HG02973 (cell line): Measurements from ENCODE around the gene C6orf132.

Experiments
- ATAC-seq: cut with Tn5 transposase; IDR thresholded peaks from one replicate; pipeline ENCODE4 v1.9.1; 2021; ENCODE audit warnings: moderate library complexity; ENCODE audit not compliant: unreplicated experiment

Gene C6orf132

DNA sequence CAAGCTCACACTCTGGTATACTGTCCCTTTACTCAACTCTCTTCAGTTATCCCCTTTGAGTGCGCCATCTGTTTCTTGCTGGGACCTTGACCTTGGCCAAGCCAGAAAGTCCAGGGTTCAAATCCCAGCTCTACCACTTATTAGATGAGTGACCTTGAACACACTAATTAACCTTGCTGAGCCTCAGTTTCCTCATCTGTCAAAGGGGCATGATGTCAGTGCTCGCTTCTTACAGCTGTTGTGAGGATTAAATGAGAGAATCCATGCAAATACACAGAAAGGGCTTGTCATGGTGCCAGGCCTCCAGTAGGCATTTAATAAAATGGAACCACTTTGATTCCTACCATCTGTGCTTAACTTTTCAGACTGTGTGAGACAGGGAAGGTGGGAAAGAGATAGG is 34.3 kb downstream of the C6orf132 start:
- ATAC-seq, result no peak

DNA sequence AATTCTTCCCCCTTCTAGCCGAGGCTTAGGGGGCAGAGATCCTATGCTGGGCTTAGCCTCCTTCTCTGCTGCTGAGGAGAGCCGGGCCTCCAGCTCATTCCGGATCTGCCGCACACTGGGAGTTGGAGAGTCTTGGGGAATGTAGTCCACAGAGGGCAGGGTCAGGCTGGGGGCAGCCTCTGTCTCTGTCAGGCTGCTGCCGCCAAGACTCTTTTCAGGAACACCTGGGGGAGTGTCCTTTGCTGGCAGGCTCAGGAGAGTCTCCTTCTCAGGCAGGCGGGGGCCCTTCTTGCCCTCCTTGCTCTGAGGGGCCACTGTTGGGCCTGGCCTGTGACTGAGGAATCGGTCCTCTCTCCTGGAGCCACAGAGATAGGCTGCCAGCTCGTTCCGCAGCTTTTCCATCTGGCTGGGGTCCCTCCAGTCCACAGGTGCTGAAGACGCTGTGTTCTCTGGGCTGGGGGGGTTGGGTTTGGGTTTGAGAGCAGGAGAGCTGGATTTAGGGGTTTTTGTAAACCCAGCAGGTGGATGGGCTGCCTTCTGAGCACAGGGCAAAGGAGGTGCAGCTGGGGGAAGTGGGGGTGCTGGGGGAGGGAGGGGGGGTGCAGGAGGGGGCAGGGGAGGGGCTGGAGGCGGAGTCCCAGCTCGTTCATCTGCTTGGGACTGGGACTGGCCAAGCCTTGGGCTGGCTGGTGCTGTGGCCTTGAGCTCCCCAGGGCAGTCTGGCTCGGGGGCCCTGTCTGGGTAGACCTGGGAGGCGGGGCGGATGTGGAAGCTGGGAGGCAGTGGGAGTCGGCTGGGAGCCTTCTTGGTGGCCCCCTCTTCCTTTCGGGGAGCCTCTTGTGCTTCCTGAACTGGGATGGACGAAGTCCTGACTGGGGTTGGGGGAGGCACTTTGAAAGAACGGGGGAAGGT is 36.1 kb downstream of the C6orf132 start:
- ATAC-seq, result no peak

DNA sequence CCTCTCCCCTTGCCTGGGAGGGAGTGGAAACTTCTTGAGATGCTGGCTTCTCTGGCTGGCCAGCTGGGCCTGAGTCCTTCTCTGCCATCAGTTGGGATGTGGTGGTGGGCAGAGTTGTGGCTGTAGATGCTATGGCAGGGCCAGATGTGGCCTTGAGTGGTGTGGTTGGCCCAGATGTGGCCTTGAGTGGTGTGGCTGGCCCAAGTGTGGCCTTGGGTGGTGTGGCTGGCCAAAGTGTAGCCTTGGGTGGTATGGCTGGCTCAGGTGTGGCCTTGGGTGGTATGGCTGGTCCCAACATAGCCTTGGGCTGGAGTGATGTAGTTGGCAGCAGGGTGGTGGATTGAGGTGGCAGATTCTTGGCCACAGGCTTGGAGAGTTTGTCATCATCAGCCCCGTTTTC is 36.7 kb downstream of the C6orf132 start:
- no peak for ATAC-seq

DNA sequence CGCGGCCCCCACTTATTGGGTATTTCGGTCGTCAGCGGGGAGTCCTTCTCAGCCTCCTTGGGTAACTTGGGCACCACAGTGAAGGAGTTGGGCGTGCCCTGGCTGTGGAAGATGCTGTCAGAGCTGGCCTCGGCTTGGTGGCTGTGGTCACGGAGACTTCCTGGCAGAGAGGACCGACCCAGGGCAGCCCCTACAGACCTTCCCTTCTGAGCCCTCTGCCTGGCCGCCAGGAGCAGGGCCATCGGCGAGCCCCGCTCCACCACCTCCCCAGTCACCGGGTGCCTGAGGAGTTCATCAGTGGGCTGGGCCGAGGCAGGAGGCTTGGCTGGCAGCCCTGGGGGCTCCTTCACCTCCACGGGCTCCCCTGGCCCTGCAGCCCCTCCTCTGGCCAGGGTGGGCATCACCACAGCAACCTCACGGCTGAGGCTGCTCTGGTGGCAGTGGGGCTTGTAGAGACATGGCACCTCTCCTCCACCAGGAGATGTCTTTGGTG is 37.2 kb downstream of the C6orf132 start:
- ATAC-seq, result no peak

DNA sequence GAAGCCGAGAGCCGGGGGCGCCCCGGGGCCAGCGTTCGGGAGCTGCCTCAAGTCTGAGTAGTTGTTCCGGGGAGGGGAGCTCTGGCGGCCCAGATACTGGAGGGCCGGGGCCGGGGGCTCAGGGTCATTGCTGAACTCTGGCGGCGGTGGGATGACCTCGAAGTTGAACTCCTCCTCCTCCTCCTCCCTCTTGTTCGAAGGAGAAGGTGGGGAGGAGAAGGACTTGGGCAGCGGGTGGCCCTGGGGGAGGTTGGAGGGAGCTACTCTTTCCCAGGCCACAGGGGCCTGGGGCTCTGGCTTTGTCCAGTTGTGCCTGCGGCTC is 37.7 kb downstream of the C6orf132 start:
- ATAC-seq, result no peak

DNA sequence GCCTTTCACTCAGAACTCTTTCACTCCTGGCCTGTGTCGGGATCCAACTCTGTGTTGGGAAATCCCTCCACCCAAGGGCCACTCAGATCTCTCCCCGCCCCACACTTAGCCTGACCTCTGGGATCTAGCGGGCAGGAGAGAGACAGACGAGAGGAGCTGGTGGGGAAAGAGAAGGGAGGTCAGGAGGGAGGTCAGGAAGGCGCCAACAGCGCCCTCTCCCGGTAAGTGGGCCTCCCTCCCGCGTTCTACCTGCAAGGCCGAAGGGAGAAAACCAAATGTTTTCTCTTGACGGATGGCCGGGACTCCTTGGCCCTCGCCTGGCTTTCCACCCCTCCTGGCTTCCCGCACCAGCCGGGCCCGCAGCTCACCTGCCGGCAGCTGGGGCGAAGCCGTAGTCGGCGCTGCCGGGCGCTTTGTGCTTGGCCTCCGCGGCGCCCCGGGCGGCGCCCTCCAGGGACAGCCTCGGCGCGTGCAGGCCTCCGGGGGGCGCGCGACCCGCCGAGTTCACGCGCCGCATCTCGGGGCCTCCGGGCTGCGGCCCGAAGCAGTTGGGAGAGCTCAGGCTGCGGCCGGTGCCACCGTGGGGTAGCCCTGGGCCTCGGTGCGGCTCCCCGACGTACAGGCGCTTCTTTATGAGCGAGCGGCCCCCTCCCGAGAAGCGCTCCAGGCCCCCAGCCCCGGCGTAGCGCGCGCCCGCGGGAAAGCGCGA is 38.2 kb downstream of the C6orf132 start:
- peak; percentile 47 for ATAC-seq

- no peak for ATAC-seq
Observed at GRCh38 chr6:42103753-42104094, 38.7 kb downstream of the C6orf132 start.

GRCh38 chr6:42103216-42103615 is 39.2 kb downstream of the C6orf132 start:
- no peak for ATAC-seq

- no peak for ATAC-seq
Observed at GRCh38 chr6:42101186-42101657, 41.2 kb downstream of the C6orf132 start.

GRCh38 chr6:42100029-42100901 is 42.2 kb downstream of the C6orf132 start:
- no peak for ATAC-seq

DNA sequence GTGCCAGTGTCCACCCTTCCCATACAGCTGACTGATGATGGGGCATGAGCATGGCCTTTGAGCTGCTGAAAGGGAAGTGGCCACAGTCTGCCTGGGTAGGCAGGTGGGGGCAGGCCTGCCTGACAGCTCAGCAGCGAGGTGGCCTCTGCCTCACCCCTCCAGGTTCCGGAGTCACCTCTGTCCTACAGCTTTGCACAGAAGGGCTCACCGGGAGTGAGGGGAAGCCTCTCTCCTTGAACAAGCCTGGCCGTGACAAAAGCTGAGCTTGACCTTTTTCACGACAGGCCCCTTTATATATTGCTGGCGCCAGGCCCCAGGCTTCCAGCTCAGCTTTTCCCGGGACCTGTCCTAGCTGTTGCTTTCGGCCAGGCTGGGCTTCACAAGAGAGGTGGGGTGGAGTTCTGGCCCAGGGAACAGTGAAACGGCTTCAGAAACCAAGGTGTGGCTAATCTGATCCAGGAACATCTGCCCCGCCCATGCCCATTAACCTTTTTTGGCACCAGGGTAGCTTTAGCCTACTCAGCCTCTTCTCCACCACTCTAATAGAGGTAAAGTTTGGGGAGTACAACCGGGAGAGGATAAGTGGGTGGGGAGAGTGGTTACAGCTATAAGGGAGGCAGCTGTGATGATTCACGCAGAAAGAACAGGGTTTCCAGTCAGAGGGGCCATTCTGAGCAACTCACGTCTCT is 42.9 kb downstream of the C6orf132 start:
- ATAC-seq, result no peak

- ATAC-seq, result no peak
Observed at GRCh38 chr6:42095776-42096541, 46.5 kb downstream of the C6orf132 start.

DNA sequence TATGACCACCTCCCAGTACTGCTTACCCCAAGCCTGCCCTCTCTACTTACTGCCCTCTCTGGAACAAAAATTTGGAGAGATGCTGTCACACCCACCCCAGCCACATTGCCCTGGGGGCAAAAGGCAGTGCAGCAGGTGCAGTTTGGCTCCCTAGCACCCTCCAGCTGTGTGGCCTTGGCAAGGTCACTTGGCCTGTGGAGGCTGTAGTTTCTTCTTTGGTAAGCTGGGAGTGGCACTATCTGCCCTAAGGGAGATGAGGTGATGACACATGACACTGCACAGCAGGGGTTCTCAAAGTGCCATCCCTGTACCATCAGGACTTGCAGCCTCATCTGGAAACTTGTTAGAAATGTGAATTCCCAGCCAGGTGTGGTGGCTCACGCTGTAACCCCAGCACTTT is 47.3 kb downstream of the C6orf132 start:
- no peak for ATAC-seq

DNA sequence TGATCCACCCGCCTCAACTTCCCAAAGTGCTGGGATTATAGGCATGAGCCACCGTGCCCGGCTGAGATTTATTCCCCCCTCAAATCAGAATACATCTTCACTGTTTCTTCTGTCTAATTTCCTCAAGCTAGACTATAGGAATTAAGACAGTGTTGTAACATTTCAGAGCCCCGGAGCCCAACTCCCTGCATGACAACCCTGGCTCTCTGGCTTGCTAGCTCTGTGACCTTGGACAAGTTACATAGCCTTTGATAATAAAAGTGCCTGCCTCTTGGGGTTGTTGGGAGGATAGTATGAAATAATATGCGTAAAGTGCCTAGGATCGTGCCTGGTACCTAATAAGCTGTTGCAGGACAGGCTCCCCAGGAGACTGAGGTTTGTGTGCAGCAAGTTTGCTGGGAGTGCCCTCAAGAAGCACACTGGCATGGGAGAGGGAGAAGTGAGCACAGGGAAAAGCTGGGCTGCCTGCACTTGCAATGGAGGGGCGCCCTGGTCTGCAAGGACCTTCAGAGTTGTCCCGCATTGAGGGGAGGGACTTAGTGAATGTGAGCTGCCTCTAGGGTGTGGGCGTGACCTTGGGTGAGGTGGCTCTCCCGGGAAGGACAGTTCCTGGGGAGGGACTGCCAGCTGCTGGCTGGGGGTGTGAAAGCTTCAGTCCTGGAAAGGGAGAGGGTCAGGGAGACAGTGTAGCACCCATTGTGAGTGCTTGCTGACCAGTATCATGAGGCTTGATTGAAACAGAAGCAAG is 48.7 kb downstream of the C6orf132 start:
- no peak for ATAC-seq

GRCh38 chr6:42091718-42092023 is 50.7 kb downstream of the C6orf132 start:
- no peak for ATAC-seq

GRCh38 chr6:42090819-42091717 is 51.4 kb downstream of the C6orf132 start:
- no peak for ATAC-seq

DNA sequence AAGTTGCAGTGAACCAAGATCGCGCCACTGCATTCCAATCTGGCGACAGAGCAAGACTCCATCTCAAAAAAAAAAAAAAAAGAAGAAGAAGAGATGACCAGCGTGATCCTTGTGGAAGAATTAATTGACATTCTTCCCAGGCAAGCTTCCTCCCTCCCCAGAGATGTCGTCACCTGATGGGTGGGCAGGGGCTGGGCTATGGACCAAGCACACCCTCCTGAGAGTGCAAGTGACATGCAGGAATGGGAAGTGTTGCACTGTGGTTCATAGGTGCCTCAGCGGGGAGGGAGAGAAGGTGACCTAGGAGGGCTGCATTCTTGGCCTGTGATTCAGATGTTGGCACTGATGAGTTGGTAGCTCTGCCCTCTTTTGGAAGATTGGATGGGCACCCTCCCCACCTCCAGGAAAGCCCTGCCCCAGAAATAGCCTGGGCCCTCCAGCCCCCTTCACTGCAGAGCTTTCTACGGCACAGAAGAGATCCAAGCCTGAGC is 54.3 kb downstream of the C6orf132 start:
- ATAC-seq, result no peak
